HCT116 (cell line): ENCODE data around the gene ADAMTS4. TPM values are rescaled to one million over a fixed set of nuclear protein-coding genes. Genes with fewer than 3 reads are reported as not detected.
A peak's percentile ranks its signal among the peaks of the same experiment; 100 is the strongest.

ENCODE experiments used
- ATAC-seq: fragments of 200-7000 bp; cut with Tn5 transposase; 2 replicates; pipeline ENCODE4 v1.9.1; 2020; ENCODE audit warnings: mild to moderate bottlenecking, moderate library complexity
- BruUV-seq: library from RNA; stranded (reverse); fragments of 400-500 nt; replicated peaks from 2 replicates; lab custom pipeline; 2021; lab: Mats Ljungman, UMichigan
- CTCF ChIA-PET: fragments of 300-600 bp; sonication (Branson Sonifier 250); formaldehyde crosslinking; loops from one replicate; lab custom pipeline; 2021; ENCODE audit warnings: antibody characterized with exemption; lab: Charles Lee
- POLR2A ChIA-PET: fragments of 300-600, 350-600 bp; sonication (Branson Sonifier 250); formaldehyde crosslinking; loops from one replicate; lab custom pipeline; 2021; ENCODE audit warnings: antibody characterized with exemption; lab: Charles Lee
- RAD21 ChIA-PET, 2 experiments: fragments of 300-600 bp; sonication (Branson Sonifier 250); formaldehyde crosslinking; loops; one replicate each; lab custom pipeline; 2023; ENCODE audit warnings: low total read pairs in 2 of 2; ENCODE audit not compliant: uncharacterized antibody in 2 of 2, unreplicated experiment in 2 of 2, low non-redundant PET in 1 of 2; lab: Charles Lee
- DNase-seq: peaks from one replicate; pipeline ENCODE4 v3.0.0-alpha.2; 2010; ENCODE audit warnings: low read depth, low spot score
- H2AFZ ChIP-seq: fragments of 200-600 bp; shearing (Covaris generic), sonication (generic); 2 replicates; pipeline ENCODE4 v1.6.1; 2017; ENCODE audit warnings: low read depth, mixed run types, mixed read lengths, antibody characterized with exemption, low read length; ENCODE audit not compliant: poor library complexity, severe bottlenecking
- H3K27ac ChIP-seq: 2 replicates; pipeline ENCODE4 v1.5.1; 2012; ENCODE audit warnings: low read depth, low read length
- H3K27me3 ChIP-seq: fragments of 200-600 bp; sonication (generic); 2 replicates; pipeline ENCODE4 v1.6.1; 2016; ENCODE audit warnings: mixed run types, low read length, mixed read lengths; ENCODE audit not compliant: insufficient read depth
- H3K36me3 ChIP-seq, 2 experiments: fragments of 200-500 bp in 1 of 2; fragments of 200-600 bp in 1 of 2; sonication (Bioruptor generic) in 1 of 2; sonication (generic) in 1 of 2; 2 replicates each; pipeline versions ENCODE4 v1.5.1 to v1.6.1; 2014 to 2016; ENCODE audit warnings: low read length in 2 of 2, inconsistent platforms in 1 of 2, mixed read lengths in 1 of 2, mixed run types in 1 of 2; ENCODE audit not compliant: insufficient read depth in 2 of 2, control insufficient read depth in 1 of 2
- H3K4me1 ChIP-seq, 2 experiments: fragments of 200-600 bp in 1 of 2; sonication (generic) in 1 of 2; 2 replicates each; pipeline versions ENCODE4 v1.5.1 to v1.6.1; 2012 to 2017; ENCODE audit warnings: low read length in 2 of 2, inconsistent platforms in 1 of 2, mild to moderate bottlenecking in 1 of 2, mixed read lengths in 1 of 2, mixed run types in 1 of 2, moderate library complexity in 1 of 2; ENCODE audit not compliant: insufficient read depth in 2 of 2, control insufficient read depth in 1 of 2
- H3K4me2 ChIP-seq: fragments of 200-600 bp; sonication (generic); 2 replicates; pipeline ENCODE4 v1.6.1; 2017; ENCODE audit warnings: mixed run types, low read length, mixed read lengths
- H3K4me3 ChIP-seq, 2 experiments: fragments of 200-600 bp in 1 of 2; sonication (generic) in 1 of 2; replicated peaks in 1 of 2; 2 replicates each; pipeline ENCODE4 v1.5.1; 2011 to 2016; ENCODE audit warnings: low read length in 2 of 2, control low read depth in 1 of 2, low read depth in 1 of 2, mild to moderate bottlenecking in 1 of 2, mixed read lengths in 1 of 2, mixed run types in 1 of 2
- H3K79me2 ChIP-seq: fragments of 200-600 bp; sonication (generic); 2 replicates; pipeline ENCODE4 v1.6.1; 2017; ENCODE audit warnings: mild to moderate bottlenecking, mixed run types, low read length, moderate library complexity, mixed read lengths; ENCODE audit not compliant: insufficient read depth
- H3K9ac ChIP-seq: fragments of 200-600 bp; sonication (generic); 2 replicates; pipeline ENCODE4 v1.6.1; 2016; ENCODE audit warnings: low read length, mixed read lengths
- H3K9me2 ChIP-seq: fragments of 200-600 bp; sonication (generic), shearing (Covaris generic); 2 replicates; pipeline ENCODE4 v1.6.1; 2017; ENCODE audit warnings: mixed run types, mild to moderate bottlenecking, moderate library complexity; ENCODE audit not compliant: insufficient read depth
- H3K9me3 ChIP-seq, 2 experiments: fragments of 200-500 bp in 1 of 2; fragments of 200-600 bp in 1 of 2; sonication (Bioruptor generic) in 1 of 2; sonication (generic) in 1 of 2; 2 replicates each; pipeline ENCODE4 v1.6.1; 2014 to 2017; ENCODE audit warnings: low read length in 2 of 2, mixed read lengths in 2 of 2, inconsistent platforms in 1 of 2, low read depth in 1 of 2, mild to moderate bottlenecking in 1 of 2, mixed run types in 1 of 2, moderate library complexity in 1 of 2; ENCODE audit not compliant: control insufficient read depth in 1 of 2, insufficient read depth in 1 of 2
- H4K20me1 ChIP-seq: fragments of 200-600 bp; sonication (generic), shearing (Covaris generic); 2 replicates; pipeline ENCODE4 v1.6.1; 2017; ENCODE audit warnings: mixed run types, mild to moderate bottlenecking, moderate library complexity; ENCODE audit not compliant: insufficient read depth
- CEBPB ChIP-seq: IDR thresholded peaks from 2 replicates; pipeline ENCODE4 v1.6.1; 2012; ENCODE audit warnings: low read depth
- EGR1 ChIP-seq: IDR thresholded peaks from 2 replicates; pipeline ENCODE4 v1.6.1; 2012; ENCODE audit warnings: low read depth
- ELF1 ChIP-seq: IDR thresholded peaks from 2 replicates; pipeline ENCODE4 v1.6.1; 2012; ENCODE audit warnings: low read depth, borderline replicate concordance
- EZH2 ChIP-seq: fragments of 200-600 bp; sonication (generic); IDR thresholded peaks from 2 replicates; pipeline ENCODE4 v1.6.1; 2017; ENCODE audit warnings: antibody characterized with exemption, mixed run types
- FOSL1 ChIP-seq: IDR thresholded peaks from 2 replicates; pipeline ENCODE4 v1.6.1; 2012; ENCODE audit warnings: low read depth
- JUND ChIP-seq: IDR thresholded peaks from 2 replicates; pipeline ENCODE4 v1.6.1; 2012
- POLR2A ChIP-seq: IDR thresholded peaks from 2 replicates; pipeline ENCODE4 v1.7.0; 2011; ENCODE audit warnings: borderline replicate concordance; ENCODE audit not compliant: insufficient read depth, insufficient read length; ENCODE audit errors: extremely low read depth
- POLR2AphosphoS5 ChIP-seq: IDR thresholded peaks from 2 replicates; pipeline ENCODE4 v1.6.1; 2011; ENCODE audit warnings: mild to moderate bottlenecking, low read depth, low read length, moderate library complexity
- SIN3A ChIP-seq: IDR thresholded peaks from 2 replicates; pipeline ENCODE4 v1.6.1; 2012; ENCODE audit warnings: low read depth
- SP1 ChIP-seq: IDR thresholded peaks from 2 replicates; pipeline ENCODE4 v1.6.1; 2012; ENCODE audit warnings: low read depth
- SRF ChIP-seq: IDR thresholded peaks from 2 replicates; pipeline ENCODE4 v1.6.1; 2012; ENCODE audit warnings: low read depth
- TCF7L2 ChIP-seq: IDR thresholded peaks from 2 replicates; pipeline ENCODE4 v1.7.0; 2011; ENCODE audit warnings: borderline replicate concordance, inconsistent platforms; ENCODE audit not compliant: insufficient read depth, insufficient read length; ENCODE audit errors: extremely low read depth
- YY1 ChIP-seq: IDR thresholded peaks from 2 replicates; pipeline ENCODE4 v1.6.1; 2011; ENCODE audit warnings: low read length, low read depth, moderate library complexity, mild to moderate bottlenecking; ENCODE audit not compliant: insufficient replicate concordance; ENCODE audit errors: extremely low read depth
- ZFX ChIP-seq: fragments of 450-650 bp; IDR thresholded peaks from 2 replicates; pipeline ENCODE4 v1.6.1; 2017
- ZNF274 ChIP-seq: fragments of 200-500 bp; sonication (Bioruptor generic); IDR thresholded peaks from 2 replicates; pipeline ENCODE4 v1.6.1; 2014; ENCODE audit warnings: mild to moderate bottlenecking, low read depth, low read length, inconsistent platforms
- intact Hi-C: fragments of 100-400 bp; cut with micrococcal nuclease; formaldehyde crosslinking; loops from 2 replicates; pipeline ENCODE4 v1.10.0; 2022
- total RNA-seq: library from RNA; stranded (reverse); gene quantifications from one replicate; pipeline ENCODE4 v1.2.1, GENCODE V29; 2021; ENCODE audit not compliant: unreplicated experiment
- TF ChIP-seq, protein P1 (sequence below): IDR thresholded peaks from 2 replicates; pipeline ENCODE4 v1.6.1; 2012
- TF ChIP-seq, protein P2 (sequence below), 3 experiments: fragments of 200-600 bp in 1 of 3; sonication (generic) in 1 of 3; IDR thresholded peaks in 2 of 3; conservative IDR thresholded peaks in 1 of 3; 2 replicates each; pipeline ENCODE4 v1.5.1; 2012 to 2017; ENCODE audit warnings: low read depth in 2 of 3, low read length in 2 of 3, antibody characterized with exemption in 1 of 3, borderline replicate concordance in 1 of 3, control low read depth in 1 of 3, mild to moderate bottlenecking in 1 of 3, mixed read lengths in 1 of 3, mixed run types in 1 of 3, moderate library complexity in 1 of 3; ENCODE audit not compliant: insufficient read depth in 1 of 3
- TF ChIP-seq, protein P3 (sequence below): IDR thresholded peaks from 2 replicates; pipeline ENCODE4 v1.6.1; 2011; ENCODE audit warnings: mild to moderate bottlenecking, low read length, moderate library complexity; ENCODE audit not compliant: insufficient replicate concordance; ENCODE audit errors: extremely low read depth
- TF ChIP-seq, protein P4 (sequence below): IDR thresholded peaks from 2 replicates; pipeline ENCODE4 v1.6.1; 2012; ENCODE audit warnings: low read depth

ADAMTS4 gene
- total RNA-seq, 1 experiment from 2014 or later, result not detected

DNA sequence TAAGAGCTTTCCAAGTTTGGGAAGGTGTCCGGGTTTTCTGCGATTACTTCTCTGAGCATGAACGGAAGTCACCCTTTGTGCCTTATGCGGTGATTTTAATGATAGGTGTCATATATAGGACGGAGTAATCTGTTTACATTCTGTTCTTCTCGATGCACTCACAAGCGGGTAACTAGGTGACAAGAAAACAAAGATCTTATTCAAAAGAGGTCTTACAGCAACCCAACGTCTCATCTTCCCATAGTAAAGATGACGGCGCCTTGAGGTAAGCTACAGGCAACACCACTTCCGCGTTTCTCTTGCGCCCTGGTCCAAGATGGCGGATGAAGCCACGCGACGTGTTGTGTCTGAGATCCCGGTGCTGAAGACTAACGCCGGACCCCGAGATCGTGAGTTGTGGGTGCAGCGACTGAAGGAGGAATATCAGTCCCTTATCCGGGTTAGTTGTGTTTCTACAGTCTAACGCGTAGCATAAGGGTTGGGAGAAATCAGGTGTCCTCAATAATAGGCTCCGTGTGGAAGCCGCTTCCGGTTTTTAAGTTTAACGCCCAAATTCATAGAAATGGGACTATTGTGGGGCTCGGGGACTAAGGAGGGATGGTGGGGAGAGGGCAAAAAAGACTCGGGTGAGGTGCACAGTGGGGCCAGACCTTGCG is 45.0 kb downstream of the ADAMTS4 start, which contains the start of gene UFC1:
TSS of gene UFC1 (plus strand) at position 297 of the 656 bp plus-strand sequence. CDS start at position 317, 20 bp downstream.
- H3K36me3 ChIP-seq, result no peaks in the 10 kb centered on the region
- ChIA-PET RAD21 (no interaction called here), CTCF (interaction anchor here (1.3 kb wide), 1 partner anchor 12 kb away, joined by 10 read pairs; the partner anchor contains the start of gene PPOX), POLR2A (interaction anchor here (1.7 to 3.1 kb wide), 3 partner anchors 13 to 36 kb away, joined by 7 to 24 read pairs (median 10); partner anchors contain the start of genes DEDD, NIT1, PFDN2 and PPOX)
- peaks cover 5% of the 10 kb centered on the region; the same call in 1 of the 2 replicates for H3K79me2 ChIP-seq
- H3K27me3 ChIP-seq, result no peaks in the 10 kb centered on the region
- peak within 1 kb of the TSS; percentile 99 for H3K27ac ChIP-seq
- H3K9ac ChIP-seq, result peak within 1 kb of the TSS; percentile 92
- H2AFZ ChIP-seq, result peak within 1 kb of the TSS; percentile 73
- no peaks in the 10 kb centered on the region for H3K9me2 ChIP-seq
- no peaks in the 10 kb centered on the region for H3K9me3 ChIP-seq
- intact Hi-C loops, result loop anchor here (5.0 kb wide), 1 partner anchor 132 kb away; the partner anchor contains the start of gene F11R
- H4K20me1 ChIP-seq, result no peaks in the 10 kb centered on the region
- peak; percentile 92 for ATAC-seq
- peak; percentile 87 for DNase-seq
- peak within 1 kb of the TSS; percentile 86 for H3K4me2 ChIP-seq
- H3K4me1 ChIP-seq, result peaks cover 5 to 20% of the 10 kb centered on the region in 2 experiments; a peak in 3 of 4 replicates
- H3K4me3 ChIP-seq, result peak within 1 kb of the TSS; percentile 66 to 87
- BruUV-seq, result TSS peak; percentile 98
- TF ChIP-seq ELF1 (peak; percentile 97; the same call in 1 of the 2 replicates), EGR1 (peak; percentile 85), ZFX (no peak), SP1 (peak; percentile 27; the same call in 1 of the 2 replicates), CEBPB (no peak), TCF7L2 (no peak), EZH2 (no peak), FOSL1 (no peak), JUND (no peak), YY1 (peak; percentile 99), POLR2A (no peak), SRF (no peak; the same call in 1 of the 2 replicates), ZNF274 (no peak), SIN3A (no peak), POLR2AphosphoS5 (peak; percentile 80)
- TF ChIP-seq, protein P1, sequence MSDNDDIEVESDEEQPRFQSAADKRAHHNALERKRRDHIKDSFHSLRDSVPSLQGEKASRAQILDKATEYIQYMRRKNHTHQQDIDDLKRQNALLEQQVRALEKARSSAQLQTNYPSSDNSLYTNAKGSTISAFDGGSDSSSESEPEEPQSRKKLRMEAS, result peak; percentile 91
- TF ChIP-seq, protein P2, sequence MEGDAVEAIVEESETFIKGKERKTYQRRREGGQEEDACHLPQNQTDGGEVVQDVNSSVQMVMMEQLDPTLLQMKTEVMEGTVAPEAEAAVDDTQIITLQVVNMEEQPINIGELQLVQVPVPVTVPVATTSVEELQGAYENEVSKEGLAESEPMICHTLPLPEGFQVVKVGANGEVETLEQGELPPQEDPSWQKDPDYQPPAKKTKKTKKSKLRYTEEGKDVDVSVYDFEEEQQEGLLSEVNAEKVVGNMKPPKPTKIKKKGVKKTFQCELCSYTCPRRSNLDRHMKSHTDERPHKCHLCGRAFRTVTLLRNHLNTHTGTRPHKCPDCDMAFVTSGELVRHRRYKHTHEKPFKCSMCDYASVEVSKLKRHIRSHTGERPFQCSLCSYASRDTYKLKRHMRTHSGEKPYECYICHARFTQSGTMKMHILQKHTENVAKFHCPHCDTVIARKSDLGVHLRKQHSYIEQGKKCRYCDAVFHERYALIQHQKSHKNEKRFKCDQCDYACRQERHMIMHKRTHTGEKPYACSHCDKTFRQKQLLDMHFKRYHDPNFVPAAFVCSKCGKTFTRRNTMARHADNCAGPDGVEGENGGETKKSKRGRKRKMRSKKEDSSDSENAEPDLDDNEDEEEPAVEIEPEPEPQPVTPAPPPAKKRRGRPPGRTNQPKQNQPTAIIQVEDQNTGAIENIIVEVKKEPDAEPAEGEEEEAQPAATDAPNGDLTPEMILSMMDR (IDR thresholded peaks at IDR 0.05 in 2 of 3, conservative IDR thresholded peaks at IDR 0.05 in 1 of 3; ENCODE audit: borderline replicate concordance in 1 of 3, insufficient read depth in 1 of 3, low read depth in 2 of 3, low read length in 2 of 3), result no peak
- TF ChIP-seq, protein P3, sequence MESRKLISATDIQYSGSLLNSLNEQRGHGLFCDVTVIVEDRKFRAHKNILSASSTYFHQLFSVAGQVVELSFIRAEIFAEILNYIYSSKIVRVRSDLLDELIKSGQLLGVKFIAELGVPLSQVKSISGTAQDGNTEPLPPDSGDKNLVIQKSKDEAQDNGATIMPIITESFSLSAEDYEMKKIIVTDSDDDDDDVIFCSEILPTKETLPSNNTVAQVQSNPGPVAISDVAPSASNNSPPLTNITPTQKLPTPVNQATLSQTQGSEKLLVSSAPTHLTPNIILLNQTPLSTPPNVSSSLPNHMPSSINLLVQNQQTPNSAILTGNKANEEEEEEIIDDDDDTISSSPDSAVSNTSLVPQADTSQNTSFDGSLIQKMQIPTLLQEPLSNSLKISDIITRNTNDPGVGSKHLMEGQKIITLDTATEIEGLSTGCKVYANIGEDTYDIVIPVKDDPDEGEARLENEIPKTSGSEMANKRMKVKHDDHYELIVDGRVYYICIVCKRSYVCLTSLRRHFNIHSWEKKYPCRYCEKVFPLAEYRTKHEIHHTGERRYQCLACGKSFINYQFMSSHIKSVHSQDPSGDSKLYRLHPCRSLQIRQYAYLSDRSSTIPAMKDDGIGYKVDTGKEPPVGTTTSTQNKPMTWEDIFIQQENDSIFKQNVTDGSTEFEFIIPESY, result peak; percentile 83
- TF ChIP-seq, protein P4, sequence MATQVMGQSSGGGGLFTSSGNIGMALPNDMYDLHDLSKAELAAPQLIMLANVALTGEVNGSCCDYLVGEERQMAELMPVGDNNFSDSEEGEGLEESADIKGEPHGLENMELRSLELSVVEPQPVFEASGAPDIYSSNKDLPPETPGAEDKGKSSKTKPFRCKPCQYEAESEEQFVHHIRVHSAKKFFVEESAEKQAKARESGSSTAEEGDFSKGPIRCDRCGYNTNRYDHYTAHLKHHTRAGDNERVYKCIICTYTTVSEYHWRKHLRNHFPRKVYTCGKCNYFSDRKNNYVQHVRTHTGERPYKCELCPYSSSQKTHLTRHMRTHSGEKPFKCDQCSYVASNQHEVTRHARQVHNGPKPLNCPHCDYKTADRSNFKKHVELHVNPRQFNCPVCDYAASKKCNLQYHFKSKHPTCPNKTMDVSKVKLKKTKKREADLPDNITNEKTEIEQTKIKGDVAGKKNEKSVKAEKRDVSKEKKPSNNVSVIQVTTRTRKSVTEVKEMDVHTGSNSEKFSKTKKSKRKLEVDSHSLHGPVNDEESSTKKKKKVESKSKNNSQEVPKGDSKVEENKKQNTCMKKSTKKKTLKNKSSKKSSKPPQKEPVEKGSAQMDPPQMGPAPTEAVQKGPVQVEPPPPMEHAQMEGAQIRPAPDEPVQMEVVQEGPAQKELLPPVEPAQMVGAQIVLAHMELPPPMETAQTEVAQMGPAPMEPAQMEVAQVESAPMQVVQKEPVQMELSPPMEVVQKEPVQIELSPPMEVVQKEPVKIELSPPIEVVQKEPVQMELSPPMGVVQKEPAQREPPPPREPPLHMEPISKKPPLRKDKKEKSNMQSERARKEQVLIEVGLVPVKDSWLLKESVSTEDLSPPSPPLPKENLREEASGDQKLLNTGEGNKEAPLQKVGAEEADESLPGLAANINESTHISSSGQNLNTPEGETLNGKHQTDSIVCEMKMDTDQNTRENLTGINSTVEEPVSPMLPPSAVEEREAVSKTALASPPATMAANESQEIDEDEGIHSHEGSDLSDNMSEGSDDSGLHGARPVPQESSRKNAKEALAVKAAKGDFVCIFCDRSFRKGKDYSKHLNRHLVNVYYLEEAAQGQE, result no peak
